Left ventricle myocardium superior (tissue), 1 donor: ENCODE results near the gene NEK3. TPM values are rescaled to one million over a fixed set of nuclear protein-coding genes. Genes with fewer than 3 reads are reported as not detected.
"Not testable (repeated sequence)": the region's sequence is repeated elsewhere in the genome, so short reads cannot be mapped to it uniquely, and the experiment has no call there.

ENCODE experiments used
- ATAC-seq: fragments of 200-7000 bp; cut with Tn5 transposase; one replicate; pipeline ENCODE4 v1.9.1; 2020; ENCODE audit warnings: mild to moderate bottlenecking, moderate library complexity
- DNase-seq: peaks from one replicate; pipeline ENCODE4 v3.0.0-alpha.2; 2020
- intact Hi-C: fragments of 100-400 bp; cut with micrococcal nuclease; formaldehyde crosslinking; loops from one replicate; pipeline ENCODE4 v1.11.0; 2022
- total RNA-seq: library from RNA; stranded (reverse); fragmentation: NEBNext Ultra II Directional; extraction: Animal tissue kit (Norgen Biotek cat#: 25700); gene quantifications from one replicate; pipeline ENCODE4 v1.2.1, GENCODE V29; 2021
- donor health status: DM: no; HTN: yes; CAD: no; lungs with severe emphysema.

NEK3 gene
- total RNA-seq, 1 donor from 2014 or later = 5.1 TPM

DNA sequence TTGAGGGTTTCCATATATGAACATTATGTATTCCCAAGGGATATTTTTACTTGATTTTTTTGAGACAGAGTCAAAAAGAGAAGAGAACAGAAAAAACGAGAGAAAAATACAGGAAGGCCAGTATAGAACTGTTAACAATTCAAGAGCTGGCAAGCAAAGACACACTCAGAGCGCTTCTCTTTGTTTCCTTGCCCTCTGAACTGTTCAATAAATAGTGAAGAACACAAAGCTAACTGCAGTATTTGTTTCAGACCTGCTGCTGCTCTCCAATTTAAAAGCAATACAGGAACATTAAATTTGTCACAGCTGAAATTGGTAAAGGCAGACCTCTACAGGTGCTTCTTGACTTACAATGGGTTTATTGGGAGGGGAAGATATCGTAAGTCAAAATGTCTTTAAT, 14.0 kb upstream of the NEK3 start:
- DNase-seq (no peak), ATAC-seq (no peak)
- intact Hi-C loops = no loop called here

DNA sequence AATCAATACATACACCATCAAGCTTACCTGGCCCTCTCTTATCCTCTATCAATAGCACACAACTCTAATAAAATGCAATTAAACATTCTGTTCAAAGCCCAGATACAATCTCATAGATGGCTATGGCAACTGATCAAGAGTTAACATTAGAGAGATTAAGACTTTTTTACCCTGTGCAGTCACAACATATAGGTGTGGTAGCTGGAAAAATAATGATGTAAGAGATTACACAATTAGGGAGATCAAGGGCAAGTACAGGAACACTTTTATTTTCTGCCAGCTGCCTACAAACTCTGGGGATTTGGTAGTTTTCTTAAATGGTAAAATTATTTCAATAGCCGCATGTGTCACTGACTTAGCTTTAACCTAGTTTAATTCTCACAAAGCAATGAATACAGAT, 12.3 kb upstream of the NEK3 start:
- intact Hi-C loops, DNase-seq, ATAC-seq: not testable (repeated sequence)

DNA sequence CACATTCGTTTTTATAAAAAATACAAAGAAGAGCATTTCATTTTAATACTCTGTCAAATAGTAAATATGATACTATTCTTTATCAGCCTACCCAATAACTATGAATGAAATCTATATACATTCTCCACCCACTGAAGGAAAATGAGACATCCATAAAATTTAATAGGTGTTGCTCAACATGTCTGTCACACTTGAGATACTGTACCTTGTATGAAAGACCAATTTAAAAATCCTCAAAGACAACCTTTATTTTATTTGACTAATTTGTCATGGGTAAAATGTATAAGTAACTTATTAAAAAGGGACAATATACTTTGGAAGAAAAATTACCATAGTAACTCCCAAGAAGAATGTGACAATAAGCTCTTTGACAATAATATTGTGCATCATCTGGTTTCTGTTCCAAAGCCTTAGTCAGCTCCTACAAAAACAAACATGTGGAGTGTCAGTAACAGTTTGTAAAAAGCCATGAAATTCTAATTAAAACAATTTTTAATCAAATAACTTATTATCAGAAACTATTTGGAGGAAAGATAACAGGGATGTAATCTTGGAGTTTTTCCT, 11.5 kb upstream of the NEK3 start:
- DNase-seq, ATAC-seq, intact Hi-C loops: not testable (repeated sequence)

DNA sequence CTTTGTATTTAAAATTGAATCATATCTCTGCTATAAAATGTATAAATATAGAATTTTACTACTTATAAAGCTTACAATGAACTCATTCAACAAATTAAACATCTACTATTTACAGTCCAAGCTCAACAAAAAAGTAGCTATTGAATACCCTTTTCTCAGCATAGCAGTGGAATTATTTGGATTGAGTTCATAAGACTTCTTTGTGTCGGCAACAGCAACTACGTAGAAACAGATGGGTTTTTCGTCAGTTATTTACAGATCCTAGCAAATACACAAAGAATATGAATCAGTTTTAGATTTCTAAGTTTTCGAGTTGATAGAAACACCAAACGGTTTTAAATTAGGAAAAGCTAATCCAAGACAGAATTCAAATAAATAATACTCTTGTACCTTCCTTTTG, 10.4 kb upstream of the NEK3 start:
- no peak for ATAC-seq
- DNase-seq = no peak
- intact Hi-C loops = no loop called here

DNA sequence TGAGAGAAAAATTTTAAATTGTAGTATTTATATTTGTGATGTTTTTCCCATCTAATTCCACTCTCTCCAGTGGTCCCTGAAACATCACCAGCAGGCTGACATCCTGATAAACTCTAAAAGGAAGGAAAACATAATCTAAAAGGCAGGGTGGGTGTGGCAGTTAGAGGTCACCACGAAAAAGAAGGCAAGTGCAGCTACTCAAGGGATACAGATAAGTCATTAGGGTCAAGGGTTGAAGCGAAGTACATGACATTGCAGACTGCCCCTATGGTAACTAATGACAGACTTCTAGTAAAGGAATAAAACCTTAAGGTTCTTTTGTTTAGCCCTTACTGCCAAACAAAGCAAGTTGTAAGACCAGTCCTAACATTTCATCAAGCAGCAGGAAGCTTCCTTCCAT, 6.0 kb upstream of the NEK3 start:
- no peak for DNase-seq
- intact Hi-C loops = no loop called here
- ATAC-seq = no peak

DNA sequence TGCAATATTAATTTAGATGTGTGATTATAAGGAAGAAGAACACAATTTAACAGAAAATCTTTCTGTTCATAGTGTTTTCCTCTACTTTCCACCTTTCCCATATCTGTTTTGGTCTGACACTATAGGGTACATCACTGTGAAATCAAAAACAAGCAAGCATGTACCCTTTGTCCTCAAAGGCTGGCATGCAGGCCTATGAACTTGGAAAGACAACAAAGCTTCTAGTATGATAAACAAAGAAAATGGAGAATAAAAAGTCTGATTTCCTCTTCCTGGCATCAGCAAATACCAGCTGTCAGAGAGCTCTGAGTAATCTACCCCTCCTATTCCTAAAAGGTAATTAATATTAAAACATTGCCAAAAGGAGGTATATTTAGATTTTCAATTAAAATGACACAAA, 5.6 kb upstream of the NEK3 start:
- intact Hi-C loops = no loop called here
- ATAC-seq (no peak), DNase-seq (no peak)

DNA sequence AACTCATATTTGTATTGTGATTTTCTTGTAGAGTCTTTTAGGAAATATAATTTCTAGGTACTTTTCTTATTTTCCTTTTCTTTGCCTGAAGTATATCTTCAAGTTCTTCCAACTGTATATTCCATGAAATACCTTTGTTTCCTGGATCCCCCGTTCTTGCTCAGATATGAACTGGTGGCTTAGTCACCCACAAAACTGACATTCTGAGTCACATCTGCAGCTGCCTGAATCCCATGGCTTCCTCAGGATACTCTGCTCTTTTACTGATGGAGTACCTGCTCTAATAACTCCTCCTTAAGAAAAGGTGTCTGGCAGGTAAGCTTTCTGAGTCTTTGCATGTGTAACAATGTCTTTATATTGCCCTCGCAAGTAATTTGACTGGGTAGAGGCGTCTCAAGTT, 4.5 kb upstream of the NEK3 start:
- intact Hi-C loops, ATAC-seq, DNase-seq: not testable (repeated sequence)

DNA sequence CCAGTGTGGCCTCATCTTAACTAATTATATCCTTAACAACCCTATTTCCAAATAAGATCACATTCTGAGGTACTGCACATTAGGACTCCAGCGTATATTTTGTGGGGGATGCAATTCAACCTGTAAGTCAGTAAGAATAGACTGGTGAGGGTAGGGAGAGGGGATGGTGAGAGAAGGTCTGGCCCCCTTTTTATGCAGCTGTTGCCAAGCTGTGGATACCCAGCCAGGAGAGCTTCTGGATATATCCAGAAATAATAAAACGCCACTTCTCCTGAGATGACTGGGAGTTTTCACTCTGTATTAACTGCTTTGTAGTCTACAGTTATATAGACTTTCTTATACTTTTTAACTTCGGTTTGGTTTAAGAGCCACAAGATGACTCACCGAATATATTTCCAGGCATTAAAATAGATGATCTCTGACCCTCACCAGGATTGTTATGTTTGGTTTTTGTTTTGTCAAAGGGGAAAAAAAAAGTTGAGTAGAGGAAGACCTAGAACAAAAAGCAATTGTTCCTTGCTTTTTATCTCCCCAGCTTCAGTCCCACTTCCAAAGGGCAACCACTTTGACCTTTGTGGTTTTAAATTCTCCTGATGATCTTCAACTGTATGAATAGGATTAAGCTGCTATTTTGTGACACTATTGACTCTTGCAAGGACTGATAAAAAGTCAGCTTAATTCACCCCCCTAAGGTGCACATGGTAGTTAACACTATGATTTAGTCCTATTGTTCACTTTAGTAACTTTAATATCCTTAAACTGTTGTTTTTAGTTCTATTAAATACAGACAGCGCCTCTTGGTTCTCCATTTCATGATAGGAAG, 3.1 kb upstream of the NEK3 start:
- DNase-seq = no peak
- no peak for ATAC-seq
- intact Hi-C loops = no loop called here

DNA sequence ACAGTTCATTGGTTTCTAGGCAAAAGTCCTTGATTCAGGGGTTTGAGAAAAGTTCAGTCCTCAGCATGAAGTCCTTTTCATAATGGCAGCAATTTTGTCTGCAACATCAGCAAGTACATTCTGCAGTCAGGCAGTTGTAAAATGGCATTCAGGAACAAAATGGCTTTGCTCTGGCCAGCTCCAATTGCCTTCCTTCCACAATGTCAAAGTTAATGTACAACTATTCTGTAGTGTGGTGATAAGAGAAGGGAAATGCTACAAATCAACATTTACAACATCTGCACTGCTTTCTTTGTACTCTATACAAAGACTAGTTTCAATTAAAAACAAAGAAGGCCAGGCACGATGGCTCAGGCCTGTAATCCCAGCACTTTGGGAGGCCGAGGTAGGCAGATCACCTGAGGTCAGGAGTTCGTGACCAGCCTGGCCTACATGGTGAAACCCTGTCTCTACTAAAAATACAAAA, 1.8 kb upstream of the NEK3 start:
- DNase-seq (no peak), ATAC-seq (no peak)
- intact Hi-C loops = no loop called here

DNA sequence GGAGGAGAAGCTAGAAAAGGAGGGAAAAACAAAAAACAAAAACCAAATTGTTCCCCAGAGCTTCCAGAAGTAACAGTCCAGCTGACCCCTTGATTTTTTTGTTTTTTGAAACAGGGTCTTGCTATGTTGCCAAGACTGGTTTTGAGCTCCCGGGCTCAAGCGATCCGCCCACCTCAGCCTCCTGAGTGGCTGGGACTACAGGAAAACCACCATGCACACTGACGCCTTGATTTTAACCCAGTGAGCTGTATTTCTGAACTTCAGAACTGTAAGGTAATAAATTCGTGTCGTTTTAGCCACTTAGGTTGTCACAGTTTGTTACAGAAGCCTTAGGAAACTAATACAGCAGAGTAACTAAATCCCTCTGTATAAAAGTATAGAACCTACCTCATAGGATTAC, 1.1 kb upstream of the NEK3 start:
- no peak for ATAC-seq
- intact Hi-C loops = no loop called here
- DNase-seq = no peak

DNA sequence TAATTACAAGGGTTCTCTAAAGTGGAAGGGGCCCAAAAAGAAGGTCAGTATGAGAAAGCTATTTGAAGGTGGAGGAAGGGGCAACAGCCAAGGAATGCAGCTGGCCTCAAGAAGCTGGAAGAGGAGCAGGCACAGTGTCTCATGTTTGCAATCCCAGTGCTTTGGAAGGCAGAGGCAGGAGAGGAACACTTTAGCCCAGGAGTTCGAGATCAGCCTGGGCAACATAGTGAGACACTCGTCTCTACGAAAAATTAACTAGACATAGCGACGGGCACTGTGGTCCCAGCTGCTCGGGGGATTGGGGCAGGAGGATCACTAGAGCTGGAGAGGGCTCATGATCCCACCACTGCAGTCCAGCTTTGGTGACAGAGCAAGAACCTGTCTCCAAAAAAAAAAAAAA, 656 bp upstream of the NEK3 start:
- no peak for DNase-seq
- intact Hi-C loops = no loop called here
- no peak for ATAC-seq

DNA sequence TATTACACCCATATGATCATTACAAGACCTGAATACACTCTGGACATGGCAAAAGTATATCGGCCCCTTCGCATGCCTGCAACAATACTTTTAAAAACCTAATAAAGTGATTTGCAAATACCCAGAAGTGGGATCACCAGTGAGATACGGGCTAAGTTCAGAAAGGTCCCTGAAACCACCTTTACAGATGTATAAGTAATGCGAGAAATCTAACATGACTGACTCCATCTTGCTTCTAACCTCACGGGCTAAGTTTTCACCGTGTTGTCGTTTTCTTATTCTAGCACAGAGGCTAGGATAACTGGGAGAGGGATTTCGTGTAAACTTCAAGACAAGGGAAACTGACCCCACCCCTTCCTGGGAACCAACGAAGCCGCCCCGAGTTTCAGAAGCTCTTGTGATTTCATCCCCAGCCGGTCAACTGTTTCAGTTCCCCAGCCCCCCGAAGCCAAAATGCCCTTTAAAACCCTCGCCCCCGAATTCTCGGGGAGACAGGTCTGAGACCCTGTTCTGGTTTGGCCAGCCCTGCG, 703 bp downstream of the NEK3 start:
- peak; percentile 77 for ATAC-seq
- peak; percentile 58 for DNase-seq
- intact Hi-C loops = no loop called here

DNA sequence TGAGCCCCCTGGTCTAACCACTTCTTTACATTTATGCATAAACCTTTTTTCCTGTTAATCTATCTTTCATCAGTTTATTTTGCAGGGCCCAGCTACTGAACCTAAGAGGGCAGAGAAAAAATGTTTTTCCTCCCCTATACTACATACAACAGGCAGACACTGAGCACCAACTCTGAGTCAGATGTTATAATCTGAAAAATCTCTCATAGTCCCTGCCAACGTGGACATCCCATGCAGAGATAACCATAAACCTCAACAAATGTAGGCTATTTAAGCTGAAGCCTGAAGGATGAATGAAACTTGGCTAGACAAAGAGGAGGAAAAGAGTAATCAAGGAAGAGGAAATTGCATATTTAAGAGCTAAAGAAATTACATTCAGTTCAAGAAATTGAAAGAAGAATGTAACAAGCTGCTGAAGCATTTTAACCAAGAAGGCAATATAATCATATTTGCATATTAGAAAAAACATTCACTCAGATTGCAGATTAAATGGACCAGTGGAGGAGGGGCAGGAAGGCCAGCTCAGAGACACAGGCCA, 2.6 kb downstream of the NEK3 start:
- DNase-seq = no peak
- intact Hi-C loops = no loop called here
- ATAC-seq = no peak

DNA sequence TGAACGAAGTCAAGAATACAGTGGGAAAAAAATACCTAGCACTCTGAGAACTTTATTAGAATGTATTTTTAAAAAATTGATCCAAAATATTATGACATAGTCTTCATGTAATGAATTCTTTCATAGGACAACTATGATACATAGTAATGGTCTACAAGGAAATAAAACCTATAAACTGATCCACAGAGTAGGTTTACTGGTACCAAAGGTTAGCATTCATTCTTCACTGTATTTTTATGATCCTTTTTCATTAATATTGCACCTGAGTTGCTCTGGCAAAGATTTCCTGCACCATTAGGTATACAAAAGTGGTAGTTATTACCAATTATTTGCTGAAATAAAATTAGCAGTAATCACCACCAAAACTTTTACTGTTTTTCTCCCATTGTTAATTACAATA, 4.2 kb downstream of the NEK3 start:
- ATAC-seq = no peak
- no peak for DNase-seq
- intact Hi-C loops = no loop called here

DNA sequence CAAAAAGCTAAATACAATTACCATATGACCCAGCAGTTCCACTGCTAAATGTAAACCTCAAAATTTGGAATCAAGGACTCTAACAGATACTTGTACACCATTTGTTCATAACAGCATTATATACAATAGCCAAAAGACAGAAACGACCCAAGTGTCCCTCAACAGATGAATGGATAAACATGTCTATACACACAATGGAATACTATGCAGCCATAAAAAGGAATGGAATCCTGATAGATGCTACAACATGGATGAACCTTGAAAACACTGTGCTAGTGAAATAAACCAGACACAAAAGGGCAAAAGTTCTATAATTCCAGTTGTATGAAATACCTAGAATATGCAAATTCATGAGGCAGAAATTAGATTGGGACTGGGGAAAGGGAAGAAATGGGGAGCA, 12.2 kb downstream of the NEK3 start:
- intact Hi-C loops = no loop called here
- ATAC-seq (no peak), DNase-seq (no peak)

DNA sequence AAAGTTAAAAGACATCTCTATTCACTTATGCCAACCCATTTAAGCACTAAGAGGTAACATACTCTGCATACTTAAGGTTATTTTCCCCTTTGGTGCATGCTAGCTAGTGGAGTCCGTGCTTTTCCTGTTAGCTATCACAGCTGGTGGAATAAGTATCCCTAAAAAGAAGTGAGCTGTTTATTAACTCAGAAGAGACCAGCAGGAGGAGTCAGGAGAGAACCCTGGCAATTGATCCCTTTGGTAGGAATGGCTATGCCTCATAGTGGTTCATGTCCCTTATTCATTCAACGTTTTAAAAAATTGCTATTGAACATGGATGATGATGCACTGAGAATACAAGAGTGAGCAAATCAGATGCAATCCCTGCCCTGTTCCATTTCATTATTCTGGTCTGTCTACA, 18.1 kb downstream of the NEK3 start:
- ATAC-seq (no peak), DNase-seq (no peak)
- intact Hi-C loops = no loop called here

DNA sequence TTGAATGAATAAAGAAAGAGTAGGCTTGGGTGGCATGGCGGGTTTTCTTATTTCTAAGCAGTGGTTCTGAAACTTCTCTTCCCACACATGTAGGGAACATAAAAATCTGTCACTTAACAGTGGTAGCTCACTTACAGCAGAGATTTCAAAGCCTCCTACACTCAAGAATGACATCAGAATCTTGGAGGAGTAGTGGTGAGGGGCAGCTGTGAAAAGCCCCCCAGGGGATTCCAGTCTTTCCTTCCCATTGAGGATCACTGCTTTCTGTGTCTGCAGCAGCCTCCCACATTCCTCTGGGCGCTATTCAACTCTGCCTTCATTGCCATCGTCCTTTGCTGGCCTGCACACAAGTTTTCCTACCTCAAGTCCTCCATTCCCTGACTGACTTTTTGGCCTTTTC, 21.9 kb downstream of the NEK3 start:
- DNase-seq = no peak
- no peak for ATAC-seq
- intact Hi-C loops = no loop called here

DNA sequence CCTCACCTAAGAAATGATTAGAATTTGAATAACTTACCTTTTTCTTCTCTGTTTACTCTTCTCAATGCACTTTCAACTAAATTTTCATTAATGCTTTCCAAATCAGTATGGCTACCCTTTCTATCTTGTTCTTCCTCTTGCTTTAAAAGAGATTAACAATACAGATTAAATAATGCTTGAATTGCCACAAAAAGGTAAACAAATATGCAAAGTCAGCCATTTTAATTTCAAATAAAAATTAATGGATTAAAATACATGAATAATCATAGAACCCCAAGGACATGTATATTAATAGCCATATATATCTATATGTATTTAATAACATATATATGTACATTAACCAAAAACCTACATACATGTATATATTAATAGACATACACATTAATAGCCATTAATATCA, 22.6 kb downstream of the NEK3 start:
- DNase-seq = no peak
- intact Hi-C loops = no loop called here

DNA sequence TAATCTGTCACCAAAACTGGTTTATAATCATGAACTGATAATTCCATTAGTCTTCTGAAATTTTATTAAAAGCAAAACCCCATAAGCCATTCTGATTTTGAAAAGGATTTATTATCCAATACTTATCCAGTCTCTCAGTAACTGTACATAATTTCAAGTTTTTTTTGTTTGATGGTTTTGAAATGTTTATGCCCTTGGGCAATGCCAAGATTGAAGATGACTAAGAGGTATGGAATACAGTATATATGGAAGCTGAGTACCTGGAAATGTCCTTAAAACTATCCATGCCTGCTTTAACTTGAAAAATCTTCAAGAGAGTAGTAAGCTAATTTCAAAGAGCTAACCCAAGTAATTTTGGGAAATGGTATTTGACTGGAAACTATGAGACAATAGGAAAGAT, 28.8 kb downstream of the NEK3 start:
- intact Hi-C loops = no loop called here
- no peak for ATAC-seq
- DNase-seq = no peak

More for the DNA sequence above, 22.6 kb downstream of the NEK3 start:
- ATAC-seq = no peak
